Activated CD4-positive, alpha-beta T cell treated with anti-CD3 and anti-CD28 coated beads for 24 hours (primary cell): ENCODE data around the gene GPR26.
"Not testable (repeated sequence)": the region's sequence is repeated elsewhere in the genome, so short reads cannot be mapped to it uniquely, and the experiment has no call there.

Experiments
- DNase-seq, 2 donors: peaks; one replicate each; pipeline ENCODE4 v3.0.0-alpha.2; 2020; ENCODE audit warnings: low read depth in 2 of 2

The GPR26 gene

GRCh38 chr10:123706236-123706635 lies 40.1 kb downstream of the GPR26 start:
- no peak for DNase-seq

DNA sequence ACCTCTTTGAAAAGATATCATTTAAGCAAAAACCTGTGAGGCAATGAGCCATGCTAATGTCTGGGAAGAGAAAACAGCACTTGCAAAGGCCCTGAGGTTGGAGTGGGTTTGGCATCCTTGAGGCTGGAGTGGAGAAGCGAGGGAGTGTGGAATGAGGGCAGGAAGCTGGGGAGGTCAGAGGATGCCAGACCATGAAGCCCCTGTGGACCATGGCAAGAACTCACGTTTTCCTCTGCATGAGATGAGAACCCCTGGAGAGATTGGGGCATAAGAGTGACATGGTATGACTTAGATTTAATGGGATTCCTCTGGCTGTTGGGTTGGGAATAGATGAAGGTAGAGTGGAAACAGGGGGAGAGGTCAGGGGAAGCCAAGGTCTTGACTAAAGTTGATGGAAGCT lies 49.4 kb downstream of the GPR26 start:
- no peak for DNase-seq

- no peak for DNase-seq
Measured at GRCh38 chr10:123717336-123717735, 51.2 kb downstream of the GPR26 start.

- DNase-seq, result no peak
Measured at GRCh38 chr10:123718544-123719060, 52.4 kb downstream of the GPR26 start.

- no peak for DNase-seq
Measured at GRCh38 chr10:123720536-123720935, 54.4 kb downstream of the GPR26 start.

DNA sequence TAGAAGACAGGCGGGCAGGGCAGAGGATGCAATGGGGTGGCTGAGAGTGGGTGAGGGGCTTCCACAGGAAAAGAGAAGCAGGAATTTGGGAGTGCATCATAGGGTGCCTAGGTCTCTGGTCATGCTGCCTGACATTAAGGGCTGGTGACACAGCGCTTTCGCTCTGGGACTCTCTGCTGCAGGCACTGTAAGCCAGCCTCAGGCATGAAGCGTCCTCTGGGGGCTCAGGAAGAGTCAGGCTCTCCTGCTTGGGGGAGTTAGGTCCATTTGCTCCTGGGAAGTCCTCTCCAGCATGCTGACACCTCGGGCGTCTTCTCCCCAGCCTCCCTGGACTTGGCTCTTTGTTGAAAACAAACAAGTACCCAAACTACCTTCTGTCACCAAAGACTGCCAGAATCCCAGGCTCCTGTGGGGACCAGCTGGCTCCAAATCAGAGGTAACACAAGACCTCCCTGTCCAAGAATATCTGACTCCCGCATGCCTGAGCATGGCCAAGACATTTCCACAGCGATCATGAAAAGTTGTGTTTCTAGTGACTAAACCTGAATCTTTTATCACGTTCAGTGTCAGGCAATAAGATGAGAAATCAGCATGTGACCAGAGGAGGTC lies 55.4 kb downstream of the GPR26 start:
- DNase-seq, result no peak

DNA sequence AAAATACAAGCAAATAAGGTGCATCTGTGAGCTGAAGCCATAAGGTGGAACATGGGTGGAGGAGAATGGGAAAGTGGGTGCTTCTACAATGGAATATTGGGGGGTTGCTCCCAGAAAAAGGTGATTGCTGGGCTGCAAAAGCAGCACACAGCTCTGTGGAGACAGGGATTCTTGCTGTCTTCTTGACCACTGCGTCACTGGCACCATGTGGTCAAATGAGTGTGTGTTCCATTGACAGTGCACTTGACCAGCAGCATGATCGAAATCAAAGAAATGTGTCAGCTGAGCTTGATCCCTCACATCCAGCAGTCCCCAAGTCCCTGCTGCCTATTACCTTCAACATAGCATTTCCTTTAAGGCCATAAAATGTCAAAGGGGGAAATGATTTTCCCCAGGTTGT lies 56.2 kb downstream of the GPR26 start:
- DNase-seq, result no peak

DNA sequence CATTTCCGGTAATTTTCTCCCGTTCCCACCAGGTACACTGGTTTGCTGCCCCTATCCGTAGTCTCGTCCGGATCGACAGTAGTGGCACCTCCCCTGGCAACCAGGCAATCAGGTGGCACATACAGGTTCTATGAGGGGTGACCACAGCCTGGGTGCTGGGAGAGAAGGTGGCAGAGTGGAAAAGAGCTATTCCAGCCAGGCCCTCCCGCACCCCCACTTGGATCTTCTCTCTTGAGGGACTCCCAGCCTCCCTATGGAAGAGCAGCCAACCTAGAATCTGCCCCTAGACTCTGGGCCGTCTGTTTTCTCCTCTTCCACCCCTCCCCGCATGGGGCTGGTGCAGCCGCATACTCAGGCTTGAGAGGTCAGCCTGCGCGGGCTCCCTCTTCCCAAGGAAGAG lies 58.6 kb downstream of the GPR26 start:
- DNase-seq, result no peak

GRCh38 chr10:123726381-123726780 lies 60.2 kb downstream of the GPR26 start:
- DNase-seq, result no peak

- DNase-seq, result no peak
Measured at GRCh38 chr10:123726836-123727235, 60.7 kb downstream of the GPR26 start.

DNA sequence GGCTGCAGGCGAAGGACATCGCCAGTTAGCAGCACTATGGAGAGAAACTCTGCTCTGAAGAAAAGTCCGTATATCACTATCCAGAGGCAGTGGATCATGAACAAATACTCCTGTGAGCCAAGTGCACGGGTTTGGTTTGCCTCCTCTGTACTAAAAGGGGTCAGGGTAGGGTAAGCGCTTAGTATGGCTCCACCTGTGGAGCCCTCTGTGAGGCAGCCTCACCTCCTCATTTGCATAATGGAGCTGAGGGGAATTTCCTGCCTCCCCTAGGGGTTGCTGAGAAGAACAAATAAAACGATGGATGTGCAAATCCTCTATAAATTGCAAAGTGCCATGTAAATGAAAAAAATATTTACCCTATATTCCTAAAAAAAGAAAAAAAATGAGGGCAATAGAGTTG lies 63.4 kb downstream of the GPR26 start:
- DNase-seq, result no peak

- not testable (repeated sequence) for DNase-seq
Measured at GRCh38 chr10:123736917-123737316, 70.8 kb downstream of the GPR26 start.

- DNase-seq, result no peak
Measured at GRCh38 chr10:123741146-123741545, 75.0 kb downstream of the GPR26 start.

DNA sequence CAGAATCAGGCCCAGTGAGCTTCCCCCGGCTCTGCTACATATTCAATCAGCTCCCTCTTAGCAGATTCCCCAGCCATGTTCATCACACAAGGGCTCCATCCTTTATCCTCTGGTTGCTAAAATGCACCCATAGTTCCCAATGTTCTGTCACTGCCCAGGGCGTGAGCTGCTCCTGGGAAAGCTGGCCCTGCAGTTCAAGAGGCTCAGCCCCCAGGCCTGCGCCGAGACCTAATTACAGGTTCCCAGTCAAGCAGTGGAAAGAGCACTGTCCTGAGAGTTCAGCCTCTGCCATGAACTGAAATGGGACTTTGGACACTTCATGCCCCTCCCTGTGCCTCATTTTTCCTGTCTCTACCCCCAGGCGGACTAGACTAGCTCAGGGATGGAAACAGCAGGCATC lies 75.6 kb downstream of the GPR26 start:
- DNase-seq, result no peak

GRCh38 chr10:123742751-123743440 lies 76.7 kb downstream of the GPR26 start:
- no peak for DNase-seq

- DNase-seq, result no peak
Measured at GRCh38 chr10:123743441-123744223, 77.5 kb downstream of the GPR26 start.

DNA sequence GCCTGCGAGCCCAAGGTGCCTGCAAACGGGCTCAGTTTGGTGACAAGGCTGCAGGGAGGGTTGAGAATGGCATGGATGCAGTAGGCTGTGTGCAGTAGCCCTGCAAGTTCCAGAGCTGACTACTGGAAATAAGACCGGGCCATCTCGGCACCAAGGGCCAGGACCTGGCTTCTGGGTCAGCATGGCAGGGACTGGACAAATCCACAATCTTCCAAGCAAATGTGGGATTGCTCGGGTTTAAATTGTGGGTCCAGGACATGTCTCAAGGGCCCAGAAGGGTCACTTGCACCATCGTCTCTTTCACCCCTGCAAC lies 78.0 kb downstream of the GPR26 start:
- DNase-seq, result no peak
